Measurements from ENCODE around the gene D2HGDH.
"Not testable (repeated sequence)": the region's sequence is repeated elsewhere in the genome, so short reads cannot be mapped to it uniquely, and the experiment has no call there.

The D2HGDH gene

DNA sequence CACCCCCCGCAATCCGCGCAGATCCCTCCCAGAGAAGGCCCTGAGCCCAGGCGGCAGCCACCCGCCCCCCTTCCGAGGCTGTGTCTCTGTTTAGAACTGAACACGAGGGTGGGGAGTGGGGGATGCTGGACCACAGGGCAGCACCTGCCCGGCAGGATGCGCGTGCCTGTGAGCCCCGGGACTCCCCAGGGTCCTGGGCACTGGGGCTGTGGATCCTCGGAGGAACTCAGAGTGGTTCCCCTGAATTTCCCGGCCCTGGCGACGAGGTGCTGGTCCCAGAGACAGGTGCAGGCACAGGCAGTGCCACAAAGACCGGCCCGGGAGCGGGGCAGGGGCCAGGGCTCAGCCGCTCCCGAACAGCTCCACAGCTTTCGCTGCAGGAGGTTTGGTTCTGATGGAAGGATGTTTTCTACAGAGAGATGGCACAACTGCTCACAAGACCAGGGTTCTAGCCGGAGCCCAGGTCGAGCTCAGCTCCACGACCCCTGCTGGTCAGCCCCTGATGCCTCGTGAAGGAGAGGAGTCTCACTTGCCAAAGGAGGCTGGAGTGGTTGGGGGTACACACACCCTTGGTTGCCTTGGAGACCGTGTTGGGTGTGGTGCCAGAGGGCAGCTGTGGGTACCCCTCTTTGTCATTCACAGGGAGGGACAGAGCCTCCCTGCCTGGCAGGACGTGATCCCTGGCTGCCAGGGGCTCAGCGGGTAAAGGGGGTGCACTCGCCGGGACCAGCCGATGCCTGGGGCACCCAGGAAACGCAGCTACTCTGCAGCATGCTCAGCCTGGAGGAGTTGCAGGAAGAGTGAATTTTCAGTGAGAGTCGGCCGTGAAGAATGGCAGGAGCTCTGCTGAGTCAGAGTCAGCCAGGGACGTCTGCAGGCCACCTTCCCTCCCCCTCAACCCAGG, 70.1 kb downstream of the D2HGDH start:
- H3K27me3 ChIP-seq, result peaks cover 38% of the 10 kb centered on the region

DNA sequence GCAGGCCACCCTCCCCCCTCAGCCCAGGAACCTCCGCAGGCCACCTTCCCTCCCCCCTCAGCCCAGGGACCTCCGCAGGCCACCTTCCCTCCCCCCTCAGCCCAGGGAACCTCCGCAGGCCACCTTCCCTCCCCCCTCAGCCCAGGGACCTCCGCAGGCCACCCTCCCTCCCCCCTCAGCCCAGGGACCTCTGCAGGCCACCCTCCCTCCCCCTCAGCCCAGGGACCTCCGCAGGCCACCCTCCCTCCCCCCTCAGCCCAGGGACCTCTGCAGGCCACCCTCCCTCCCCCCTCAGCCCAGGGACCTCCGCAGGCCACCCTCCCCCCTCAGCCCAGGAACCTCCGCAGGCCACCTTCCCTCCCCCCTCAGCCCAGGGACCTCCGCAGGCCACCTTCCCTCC, 71.8 kb downstream of the D2HGDH start:
- not testable (repeated sequence) for H3K9me3 ChIP-seq; H3K4me1 ChIP-seq (ENCODE audit: control insufficient read depth in 1 of 2, insufficient read depth in 1 of 2, low read depth in 1 of 2, low read length in 1 of 2); H3K36me3 ChIP-seq; H3K27ac ChIP-seq; H3K4me3 ChIP-seq (ENCODE audit: low read depth in 1 of 2, low read length in 1 of 2)
- H3K27me3 ChIP-seq, result peaks cover 38% of the 10 kb centered on the region

More for the DNA sequence above, 70.1 kb downstream of the D2HGDH start:
- Histone ChIP-seq H3K36me3 (no peaks in the 10 kb centered on the region), H3K4me3 (ENCODE audit: low read depth in 1 of 2, low read length in 1 of 2) (no peak overlapping the region), H3K27ac (no peak overlapping the region), H3K9me3 (no peaks in the 10 kb centered on the region), H3K4me1 (ENCODE audit: control insufficient read depth in 1 of 2, insufficient read depth in 1 of 2, low read depth in 1 of 2, low read length in 1 of 2) (peaks cover 0 to 3% of the 10 kb centered on the region in 2 experiments)
- TF ChIP-seq, protein P1, sequence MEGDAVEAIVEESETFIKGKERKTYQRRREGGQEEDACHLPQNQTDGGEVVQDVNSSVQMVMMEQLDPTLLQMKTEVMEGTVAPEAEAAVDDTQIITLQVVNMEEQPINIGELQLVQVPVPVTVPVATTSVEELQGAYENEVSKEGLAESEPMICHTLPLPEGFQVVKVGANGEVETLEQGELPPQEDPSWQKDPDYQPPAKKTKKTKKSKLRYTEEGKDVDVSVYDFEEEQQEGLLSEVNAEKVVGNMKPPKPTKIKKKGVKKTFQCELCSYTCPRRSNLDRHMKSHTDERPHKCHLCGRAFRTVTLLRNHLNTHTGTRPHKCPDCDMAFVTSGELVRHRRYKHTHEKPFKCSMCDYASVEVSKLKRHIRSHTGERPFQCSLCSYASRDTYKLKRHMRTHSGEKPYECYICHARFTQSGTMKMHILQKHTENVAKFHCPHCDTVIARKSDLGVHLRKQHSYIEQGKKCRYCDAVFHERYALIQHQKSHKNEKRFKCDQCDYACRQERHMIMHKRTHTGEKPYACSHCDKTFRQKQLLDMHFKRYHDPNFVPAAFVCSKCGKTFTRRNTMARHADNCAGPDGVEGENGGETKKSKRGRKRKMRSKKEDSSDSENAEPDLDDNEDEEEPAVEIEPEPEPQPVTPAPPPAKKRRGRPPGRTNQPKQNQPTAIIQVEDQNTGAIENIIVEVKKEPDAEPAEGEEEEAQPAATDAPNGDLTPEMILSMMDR (IDR thresholded peaks at IDR 0.05), result no peak

DNA sequence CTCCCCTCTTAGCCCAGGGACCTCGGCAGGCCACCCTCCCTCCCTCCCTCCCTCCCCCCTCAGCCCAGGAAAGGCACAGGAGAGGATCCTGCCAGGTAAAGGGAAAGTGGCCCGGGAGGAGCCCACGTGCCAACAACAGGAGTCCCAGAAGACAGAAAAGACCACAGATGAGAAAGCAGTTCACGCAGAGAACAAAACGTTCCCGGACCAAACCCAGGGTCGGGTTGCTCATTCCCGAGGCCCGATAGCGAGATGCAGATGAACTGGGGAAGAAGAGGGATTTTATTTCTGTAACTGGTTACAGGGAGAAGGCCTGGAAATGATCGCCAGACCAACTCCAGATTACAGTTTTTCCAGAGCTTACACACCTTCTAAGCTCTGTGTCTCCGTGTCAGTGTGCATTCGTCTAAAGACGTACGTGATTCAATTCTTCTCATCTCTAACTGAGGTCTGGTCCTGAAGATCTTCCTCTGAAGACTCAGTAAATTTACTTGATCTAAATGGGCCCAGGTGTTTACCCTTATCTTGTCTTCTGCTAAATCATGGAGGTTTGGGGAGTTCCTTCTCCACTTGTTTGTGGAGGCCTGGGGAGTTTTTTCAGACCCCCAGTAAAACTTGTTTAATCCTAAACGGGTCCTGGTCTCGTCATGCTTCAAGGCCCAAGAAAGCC, 73.8 kb downstream of the D2HGDH start:
- Histone ChIP-seq H3K4me3 (ENCODE audit: low read depth in 1 of 2, low read length in 1 of 2) (no peak overlapping the region), H3K4me1 (ENCODE audit: control insufficient read depth in 1 of 2, insufficient read depth in 1 of 2, low read depth in 1 of 2, low read length in 1 of 2) (peaks cover 0 to 3% of the 10 kb centered on the region in 2 experiments), H3K27ac (no peak overlapping the region), H3K27me3 (peaks cover 19% of the 10 kb centered on the region), H3K36me3 (no peaks in the 10 kb centered on the region), H3K9me3 (no peaks in the 10 kb centered on the region)
- TF ChIP-seq, protein P1 (IDR thresholded peaks at IDR 0.05), result no peak

DNA sequence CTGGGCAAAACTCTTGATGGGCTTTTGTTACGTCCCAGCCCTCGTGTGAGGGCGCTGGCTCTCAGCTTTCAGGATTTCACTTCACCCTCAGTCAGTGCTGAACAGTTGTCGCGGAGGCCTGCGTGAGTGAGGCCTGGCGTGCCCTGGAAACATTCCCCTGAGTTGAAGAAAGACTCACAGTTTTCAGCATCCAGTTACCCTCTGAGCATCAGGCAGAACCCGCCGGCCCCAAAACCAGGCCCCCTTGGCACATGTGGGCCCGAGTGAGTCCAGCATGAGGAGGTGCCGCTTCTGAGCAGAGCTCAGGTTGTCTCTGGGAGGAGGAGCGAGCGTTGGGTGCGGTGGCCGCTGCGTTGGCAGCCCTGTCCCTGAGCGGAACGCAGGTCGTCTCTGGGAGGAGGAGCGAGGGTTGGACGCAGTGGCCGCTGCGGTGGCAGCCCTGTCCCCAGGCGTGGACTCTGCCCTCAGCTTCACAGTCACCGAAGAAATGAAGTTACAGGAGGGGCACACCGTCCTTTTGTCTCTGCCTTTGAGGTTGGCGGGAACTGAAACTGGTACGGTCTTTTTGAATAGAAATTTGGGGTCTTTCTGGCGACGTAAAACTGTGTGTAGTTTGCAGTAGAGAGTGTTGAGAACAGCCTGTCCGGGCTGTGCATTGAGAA, 74.4 kb downstream of the D2HGDH start, which contains the start of gene NEU4:
TSS of gene NEU4 (plus strand) at position 473 of the 662 bp plus-strand sequence. CDS start 5,292 bp downstream, outside the sequence.
- TF ChIP-seq, protein P1 (IDR thresholded peaks at IDR 0.05), result no peak

DNA sequence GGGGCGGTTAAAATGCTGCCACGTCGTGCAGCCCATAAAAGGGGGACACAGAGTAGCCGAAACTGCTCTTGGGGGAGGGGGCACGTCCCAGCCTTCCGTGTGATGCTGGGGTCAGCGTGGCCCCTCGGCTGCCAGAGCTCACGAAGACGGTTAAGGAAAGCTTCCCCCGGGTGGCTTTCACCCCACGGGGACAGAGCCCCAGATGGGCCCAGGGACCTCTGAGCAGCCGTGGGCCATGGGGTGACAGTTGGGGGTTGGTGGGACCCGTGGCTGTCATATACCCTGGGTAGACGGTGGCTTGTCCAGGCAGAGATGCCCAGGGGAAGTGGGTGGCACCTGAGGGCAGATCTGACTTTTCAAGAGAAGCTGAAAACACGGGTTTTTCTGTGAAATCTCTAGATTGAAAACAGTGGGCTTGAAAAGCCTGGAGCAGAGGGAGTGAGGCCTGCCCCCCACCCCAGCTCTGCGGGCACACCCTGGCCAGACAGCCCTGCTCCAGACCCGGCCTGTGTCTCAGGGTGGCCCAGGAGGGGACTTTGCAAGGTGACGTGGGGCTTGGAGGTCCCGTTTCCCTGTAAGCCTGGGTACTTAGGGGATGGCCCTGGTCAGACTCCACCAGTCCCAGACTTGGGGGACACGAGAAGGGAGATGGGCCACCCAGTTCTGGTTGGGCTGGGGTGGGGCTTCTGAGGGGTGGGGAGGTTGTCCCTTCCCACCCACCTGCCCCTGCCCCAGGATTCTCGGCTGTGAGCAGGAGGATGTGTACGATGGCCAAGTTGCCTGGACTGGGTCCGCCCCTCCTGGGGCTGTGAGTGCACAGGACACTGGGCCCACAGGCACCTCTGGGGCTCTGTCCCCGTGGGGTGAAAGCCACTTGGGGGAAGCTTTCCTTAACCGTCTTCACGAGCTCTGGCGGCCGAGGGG, 75.2 kb downstream of the D2HGDH start:
- Histone ChIP-seq H3K9me3 (no peaks in the 10 kb centered on the region), H3K27ac (no peak overlapping the region), H3K4me1 (ENCODE audit: control insufficient read depth in 1 of 2, insufficient read depth in 1 of 2, low read depth in 1 of 2, low read length in 1 of 2) (peaks cover 0 to 3% of the 10 kb centered on the region in 2 experiments), H3K27me3 (peaks cover 5% of the 10 kb centered on the region), H3K36me3 (no peaks in the 10 kb centered on the region), H3K4me3 (ENCODE audit: low read depth in 1 of 2, low read length in 1 of 2) (no peak overlapping the region)
- TF ChIP-seq, protein P1 (IDR thresholded peaks at IDR 0.05), result no peak

More for the DNA sequence above, 74.4 kb downstream of the D2HGDH start, which contains the start of gene NEU4:
- Histone ChIP-seq H3K9me3 (no peaks in the 10 kb centered on the region), H3K27me3 (peaks cover 13% of the 10 kb centered on the region), H3K4me3 (ENCODE audit: low read depth in 1 of 2, low read length in 1 of 2) (no peak within 1 kb of the TSS), H3K27ac (no peak within 1 kb of the TSS), H3K4me1 (ENCODE audit: control insufficient read depth in 1 of 2, insufficient read depth in 1 of 2, low read depth in 1 of 2, low read length in 1 of 2) (peaks cover 0 to 3% of the 10 kb centered on the region in 2 experiments), H3K36me3 (no peaks in the 10 kb centered on the region)

Data from neutrophil (primary cell).